MM.1S (cell line): ENCODE data around the gene FAM50A.

Experiments
- DNase-seq: peaks from one replicate; pipeline ENCODE4 v3.0.0-alpha.2; 2015
- H2AFZ ChIP-seq: fragments of 300-600 bp; sonication (generic); 2 replicates; pipeline ENCODE4 v1.6.0; 2016; ENCODE audit warnings: antibody characterized with exemption, low read length
- H3F3A ChIP-seq: fragments of 300-600 bp; sonication (generic); 2 replicates; pipeline ENCODE4 v1.6.1; 2016; ENCODE audit warnings: mild to moderate bottlenecking, antibody characterized with exemption, low read length, moderate library complexity, mixed read lengths; ENCODE audit not compliant: insufficient read depth
- H3K27ac ChIP-seq: fragments of 300-600 bp; sonication (generic); 2 replicates; pipeline ENCODE4 v1.5.1; 2016; ENCODE audit warnings: mild to moderate bottlenecking, low read length
- H3K27me3 ChIP-seq: fragments of 300-600 bp; sonication (generic); replicated peaks from 2 replicates; pipeline ENCODE4 v1.6.0; 2016; ENCODE audit warnings: low read length; ENCODE audit not compliant: insufficient read depth
- H3K36me3 ChIP-seq: fragments of 300-600 bp; sonication (generic); replicated peaks from 2 replicates; pipeline ENCODE4 v1.6.1; 2016; ENCODE audit warnings: mild to moderate bottlenecking, low read length, mixed read lengths; ENCODE audit not compliant: insufficient read depth
- H3K4me1 ChIP-seq: fragments of 300-600 bp; sonication (generic); 2 replicates; pipeline ENCODE4 v1.6.1; 2016; ENCODE audit warnings: low read length, mixed read lengths
- H3K4me2 ChIP-seq: fragments of 300-600 bp; sonication (generic); 2 replicates; pipeline ENCODE4 v1.6.0; 2016; ENCODE audit warnings: low read depth, low read length
- H3K4me3 ChIP-seq: fragments of 300-600 bp; sonication (generic); 2 replicates; pipeline ENCODE4 v1.5.1; 2016; ENCODE audit warnings: low read length, mixed read lengths
- H3K79me2 ChIP-seq: fragments of 300-600 bp; sonication (generic); 2 replicates; pipeline ENCODE4 v1.6.1; 2016; ENCODE audit warnings: mixed run types, low read length, mixed read lengths
- H3K9ac ChIP-seq: fragments of 300-600 bp; sonication (generic); 2 replicates; pipeline ENCODE4 v1.6.1; 2016; ENCODE audit warnings: low read length, mixed read lengths
- H3K9me2 ChIP-seq: fragments of 300-600 bp; sonication (generic); replicated peaks from 2 replicates; pipeline ENCODE4 v1.6.1; 2016; ENCODE audit warnings: mild to moderate bottlenecking, low read length, mixed read lengths; ENCODE audit not compliant: insufficient read depth
- H3K9me3 ChIP-seq: fragments of 300-600 bp; sonication (generic); replicated peaks from 2 replicates; pipeline ENCODE4 v1.6.1; 2016; ENCODE audit warnings: mild to moderate bottlenecking, low read length, mixed read lengths; ENCODE audit not compliant: insufficient read depth
- H4K20me1 ChIP-seq: fragments of 300-600 bp; sonication (generic); 2 replicates; pipeline ENCODE4 v1.6.1; 2016; ENCODE audit warnings: mild to moderate bottlenecking, low read length, moderate library complexity, mixed read lengths; ENCODE audit not compliant: insufficient read depth
- CTCF ChIP-seq: fragments of 300-600 bp; sonication (generic); IDR thresholded peaks from 2 replicates; pipeline ENCODE4 v1.5.1; 2016; ENCODE audit warnings: antibody characterized with exemption, low read length, mixed read lengths
- EZH2 ChIP-seq: fragments of 300-600 bp; sonication (generic); optimal IDR thresholded peaks from 2 replicates; pipeline ENCODE3; 2017; ENCODE audit warnings: low read depth, mild to moderate bottlenecking, antibody characterized with exemption, low read length, mixed read lengths
- EZH2phosphoT487 ChIP-seq: fragments of 300-600 bp; sonication (generic); IDR thresholded peaks from 2 replicates; pipeline ENCODE4 v1.6.1; 2018; ENCODE audit warnings: antibody characterized with exemption, low read length

Gene FAM50A

GRCh38 chrX:154459832-154460231 lies 15.9 kb downstream of the FAM50A start:
- Histone ChIP-seq H3F3A (no peaks in the 10 kb centered on the region), H4K20me1 (no peaks in the 10 kb centered on the region), H2AFZ (no peak overlapping the region), H3K4me1 (no peaks in the 10 kb centered on the region), H3K27me3 (no peaks in the 10 kb centered on the region), H3K9me2 (no peaks in the 10 kb centered on the region), H3K4me2 (peak overlapping the region; percentile 21; the same call in 1 of the 2 replicates), H3K36me3 (no peaks in the 10 kb centered on the region), H3K79me2 (peaks cover 5% of the 10 kb centered on the region; the same call in 1 of the 2 replicates), H3K9ac (no peak overlapping the region), H3K27ac (no peak overlapping the region), H3K4me3 (no peak overlapping the region), H3K9me3 (no peaks in the 10 kb centered on the region)
- no peak for DNase-seq
- TF ChIP-seq EZH2phosphoT487 (no peak), CTCF (no peak), EZH2 (no peak)

DNA sequence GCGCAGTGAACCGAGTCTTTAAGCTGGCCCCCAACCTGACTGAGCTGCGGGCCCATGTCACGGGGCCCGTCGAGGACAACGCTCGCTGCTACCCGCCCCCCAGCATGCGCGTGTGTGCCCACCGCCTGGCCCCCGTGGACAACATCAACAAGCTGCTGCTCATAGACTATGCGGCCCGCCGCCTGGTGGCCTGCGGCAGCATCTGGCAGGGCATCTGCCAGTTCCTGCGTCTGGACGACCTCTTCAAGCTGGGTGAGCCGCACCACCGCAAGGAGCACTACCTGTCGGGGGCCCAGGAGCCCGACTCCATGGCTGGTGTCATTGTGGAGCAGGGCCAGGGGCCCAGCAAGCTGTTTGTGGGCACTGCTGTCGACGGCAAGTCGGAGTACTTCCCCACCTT lies 16.4 kb downstream of the FAM50A start:
- no peaks in the 10 kb centered on the region for H3K27me3 ChIP-seq
- no peaks in the 10 kb centered on the region for H3K9me2 ChIP-seq
- no peak overlapping the region for H3K27ac ChIP-seq
- TF ChIP-seq EZH2phosphoT487 = no peak
- TF ChIP-seq CTCF = no peak
- no peak for TF ChIP-seq EZH2
- H3K36me3 ChIP-seq = no peaks in the 10 kb centered on the region
- H3F3A ChIP-seq = no peaks in the 10 kb centered on the region
- no peak overlapping the region for H3K4me2 ChIP-seq
- no peaks in the 10 kb centered on the region for H3K4me1 ChIP-seq
- no peaks in the 10 kb centered on the region for H4K20me1 ChIP-seq
- H3K79me2 ChIP-seq = peaks cover 5% of the 10 kb centered on the region; the same call in 1 of the 2 replicates
- no peak overlapping the region for H3K4me3 ChIP-seq
- no peak overlapping the region for H3K9ac ChIP-seq
- no peak overlapping the region for H2AFZ ChIP-seq
- H3K9me3 ChIP-seq = no peaks in the 10 kb centered on the region
- DNase-seq = no peak

DNA sequence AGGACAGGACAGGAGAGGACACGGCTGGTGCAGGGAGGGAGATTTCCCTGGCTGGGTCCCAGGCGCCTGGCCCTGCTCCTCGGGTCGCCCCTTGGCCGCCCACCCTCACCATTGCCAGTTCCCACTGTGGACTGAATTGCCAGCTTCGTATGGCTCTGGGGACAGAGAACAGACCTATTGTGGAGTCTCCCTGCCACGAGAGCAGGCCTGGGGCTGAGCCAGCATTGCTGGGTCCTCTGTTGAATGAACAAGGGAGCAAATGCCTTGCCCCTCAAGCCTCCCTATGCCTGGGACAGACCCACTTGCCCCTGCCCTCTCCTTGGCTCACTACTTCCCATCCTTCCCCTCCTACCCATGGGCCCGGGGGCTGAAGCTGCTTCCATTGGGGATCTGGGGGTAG lies 18.5 kb downstream of the FAM50A start:
- H3K9me2 ChIP-seq = no peaks in the 10 kb centered on the region
- no peak for TF ChIP-seq CTCF
- no peak for TF ChIP-seq EZH2phosphoT487
- TF ChIP-seq EZH2 = no peak
- H3K9ac ChIP-seq = no peak overlapping the region
- no peaks in the 10 kb centered on the region for H3K36me3 ChIP-seq
- no peaks in the 10 kb centered on the region for H3K4me1 ChIP-seq
- no peak overlapping the region for H3K27ac ChIP-seq
- no peaks in the 10 kb centered on the region for H3K9me3 ChIP-seq
- H4K20me1 ChIP-seq = no peaks in the 10 kb centered on the region
- H3F3A ChIP-seq = no peaks in the 10 kb centered on the region
- H3K79me2 ChIP-seq = peaks cover 5% of the 10 kb centered on the region; the same call in 1 of the 2 replicates
- no peak overlapping the region for H3K4me3 ChIP-seq
- no peak overlapping the region for H3K4me2 ChIP-seq
- no peak for DNase-seq
- no peaks in the 10 kb centered on the region for H3K27me3 ChIP-seq
- no peak overlapping the region for H2AFZ ChIP-seq
